ENCODE results near the gene VAMP8. TPM values are rescaled to one million over a fixed set of nuclear protein-coding genes. Genes with fewer than 3 reads are reported as not detected.
A peak's percentile ranks its signal among the peaks of the same experiment; 100 is the strongest.

The VAMP8 gene
- total RNA-seq = 35.8 and 39.0 TPM in 2 replicates
- 68.7 and 73.1 TPM in 2 replicates for polyA plus RNA-seq
- polyA plus RNA-seq (2011; cell fraction: cytosol; rRNA removed) = 66.7 and 80.9 TPM in 2 replicates
- polyA plus RNA-seq (2011; cell fraction: nucleus; rRNA removed) = 26.9 and 29.2 TPM in 2 replicates
- 94.8 and 116 TPM in 2 replicates for polyA plus RNA-seq (2012)
- polyA minus RNA-seq = 17.4 and 21.2 TPM in 2 replicates
- polyA minus RNA-seq (2011; cell fraction: cytosol; rRNA and poly(A)+ RNA removed) = 23.2 TPM
- polyA minus RNA-seq (2011; cell fraction: nucleus; rRNA and poly(A)+ RNA removed) = 3.8 and 4.4 TPM in 2 replicates
- percentile 34 among the genes with signal in this experiment for Bru-seq, nascent RNA
- BruChase-seq, experiment 1, labeled RNA remaining after a 6-hour chase = percentile 48 among the genes with signal in this experiment
- percentile 38 among the genes with signal in this experiment for BruChase-seq, experiment 2, labeled RNA remaining after a 2-hour chase
- long read RNA-seq, transcript VAMP8-201 (3 exons, 774 nt) = major isoform, 92 of 98 reads
- long read RNA-seq, partial matches to known transcripts = 2 of 98 reads
- long read RNA-seq, other reads (novel, unspliced or antisense) = 3 of 98 reads

GRCh38 chr2:85577386-85578242 is at the start of gene VAMP8:
Gene VAMP8, plus strand, starts transcription at chr2:85577586. Its CDS starts 61 bp downstream, at chr2:85577647.
- Histone ChIP-seq H3K4me3 (replicated peaks in 1 of 3; ENCODE audit: insufficient read depth in 1 of 3, low read depth in 1 of 3, low read length in 3 of 3) (peak within 1 kb of the TSS in 2 of 3 experiments; percentile 2 to 9), H3K27ac (ENCODE audit: insufficient read depth, low read depth, low read length) (peak within 1 kb of the TSS; percentile 27), H2AFZ (ENCODE audit: low read depth, low read length) (peak within 1 kb of the TSS; percentile 53), H3K9ac (replicated peaks; ENCODE audit: extremely low read depth, insufficient read depth, low read length) (peak within 1 kb of the TSS; percentile 25), H3K79me2 (ENCODE audit: control insufficient read depth, insufficient read depth, low read length) (no peaks in the 10 kb centered on the region), H3K9me1 (replicated peaks; ENCODE audit: control insufficient read depth, extremely low read depth, insufficient read depth, low read length) (no peaks in the 10 kb centered on the region), H3K36me3 (ENCODE audit: control insufficient read depth in 2 of 2, extremely low read depth in 1 of 2, insufficient read depth in 2 of 2, low read length in 2 of 2) (no peaks in the 10 kb centered on the region), H3K4me2 (ENCODE audit: insufficient read depth, low read length) (peak within 1 kb of the TSS; percentile 54), H3K9me3 (replicated peaks; ENCODE audit: control insufficient read depth, insufficient read depth, low read length) (no peaks in the 10 kb centered on the region), H4K20me1 (replicated peaks; ENCODE audit: control insufficient read depth, extremely low read depth, insufficient read depth, low read length) (no peaks in the 10 kb centered on the region), H3K27me3 (ENCODE audit: control insufficient read depth in 2 of 2, insufficient read depth in 2 of 2, low read length in 2 of 2) (peaks cover 0 to 2% of the 10 kb centered on the region in 2 experiments), H3K4me1 (ENCODE audit: control insufficient read depth, extremely low read depth, insufficient read depth, low read length) (peaks cover 22% of the 10 kb centered on the region)
- dilution Hi-C loops (cut with MboI; ENCODE audit: extremely low pct_ligation_motif_present, low sequenced_read_pairs) = no loop called here
- TSS peak; percentile 42 for BruUV-seq (replicated peaks)
- TF ChIP-seq MAX (IDR thresholded peaks at IDR 0.05; ENCODE audit: insufficient read depth, insufficient read length) = no peak
- TF ChIP-seq POLR2AphosphoS5 (IDR thresholded peaks at IDR 0.05; ENCODE audit: insufficient read depth, low read depth, low read length) = no peak
- no peak for TF ChIP-seq CTCF (IDR thresholded peaks at IDR 0.05; ENCODE audit: extremely low read depth in 1 of 2, insufficient read depth in 1 of 2, low read depth in 1 of 2, low read length in 2 of 2)
- no peak for TF ChIP-seq JUN (IDR thresholded peaks at IDR 0.05; ENCODE audit: borderline replicate concordance, insufficient read depth, insufficient read length, low read depth)
- no peak for TF ChIP-seq GATA2 (IDR thresholded peaks at IDR 0.05; ENCODE audit: insufficient read depth, insufficient read length, low read depth, low read length)
- TF ChIP-seq EZH2 (IDR thresholded peaks at IDR 0.05; ENCODE audit: borderline replicate concordance, low read depth, low read length, severe bottlenecking) = no peak
- TF ChIP-seq POLR2A (IDR thresholded peaks at IDR 0.05; ENCODE audit: low read depth, low read length) = no peak
- no peak for TF ChIP-seq MYC (IDR thresholded peaks at IDR 0.05; ENCODE audit: low read depth, low read length)
- no peak for TF ChIP-seq FOS (IDR thresholded peaks at IDR 0.05; ENCODE audit: borderline replicate concordance, insufficient read depth, low read length)
- DNase-seq (ENCODE audit: low read depth, low spot score) (peak; percentile 37), FAIRE-seq (peak; percentile 77)
- ChIA-PET CTCF (interaction anchor here (0.7 to 2.4 kb wide), 7 partner anchors 8 to 67 kb away, joined by 3 to 5 read pairs (median 5); partner anchors contain the start of gene RNF181), POLR2A (interaction anchor here (1.0 kb wide), 1 partner anchor 39 kb away, joined by 6 read pairs; the partner anchor contains the start of gene MAT2A)
- intact Hi-C loops (cut with micrococcal nuclease) = no loop called here

Data from endothelial cell of umbilical vein (primary cell).